K562 (cell line): ENCODE data around the gene TBC1D7. TPM values are rescaled to one million over a fixed set of nuclear protein-coding genes. Genes with fewer than 3 reads are reported as not detected.

ENCODE experiments used
- ARID1B ChIP-seq: fragments of 450-650 bp; IDR thresholded peaks from 2 replicates; pipeline ENCODE4 v1.6.1; 2016; ENCODE audit warnings: antibody characterized with exemption, mild to moderate bottlenecking, inconsistent platforms
- CBFB ChIP-seq: sonication (generic); formaldehyde crosslinking; IDR thresholded peaks from 2 replicates; pipeline ENCODE4 v1.4.0; 2020; ENCODE audit warnings: mild to moderate bottlenecking, missing genetic modification reagents
- KLF13 ChIP-seq: fragments of 450-650 bp; IDR thresholded peaks from 2 replicates; pipeline ENCODE4 v1.6.1; 2016; ENCODE audit warnings: missing genetic modification characterization, low read depth, mild to moderate bottlenecking, missing compliant biosample characterization, moderate library complexity, borderline replicate concordance
- SMARCA4 ChIP-seq: fragments of 450-650 bp; IDR thresholded peaks from 2 replicates; pipeline ENCODE4 v1.6.1; 2016
- polyA plus RNA-seq, 8 experiments: library from polyadenylated mRNA; depleted of rRNA in 4 of 8; stranded (reverse) in 5 of 8; unstranded in 3 of 8; fragments of >200 nt; fragmentation: Nextera tagmentation in 2 of 8; fragmentation: Illumina TruSeq in 1 of 8; extraction: Ambion mirVana in 2 of 8; extraction: Trizol in 1 of 8; gene quantifications; 2 replicates each; pipeline versions ENCODE4 v1.2.1 to v1.2.3, GENCODE V29; 2011 to 2014; ENCODE audit warnings: inconsistent platforms in 1 of 8, missing spikeins in 1 of 8
- total RNA-seq, 7 experiments: library from RNA; depleted of rRNA in 6 of 7; stranded (reverse); fragments of >200 nt in 6 of 7; fragmentation: Illumina TruSeq in 2 of 7; extraction: Trizol in 2 of 7; gene quantifications; 2 replicates each; pipeline versions ENCODE4 v1.2.1 to v1.2.3, GENCODE V29; 2011 to 2021; ENCODE audit warnings: low replicate concordance in 1 of 7
- TF ChIP-seq, protein P1 (sequence below): fragments of 450-650 bp; formaldehyde crosslinking; conservative IDR thresholded peaks from 2 replicates; pipeline ENCODE4 v1.4.0; 2022; ENCODE audit warnings: mild to moderate bottlenecking, missing genetic modification characterization
- TF ChIP-seq, protein P2 (sequence below): fragments of 450-650 bp; formaldehyde crosslinking; IDR thresholded peaks from 2 replicates; pipeline ENCODE4 v1.4.0; 2022; ENCODE audit warnings: missing genetic modification characterization
- TF ChIP-seq, protein P3 (sequence below): fragments of 450-650 bp; IDR thresholded peaks from 2 replicates; pipeline ENCODE4 v1.6.1; 2017; ENCODE audit warnings: antibody characterized with exemption, mild to moderate bottlenecking

TBC1D7 gene
- total and polyA plus RNA-seq, 9 of the 15 experiments (the other 6 are each of a cell fraction or from before 2014, with no cell fraction given), result 49.4 to 107 (median 61.1) TPM

DNA sequence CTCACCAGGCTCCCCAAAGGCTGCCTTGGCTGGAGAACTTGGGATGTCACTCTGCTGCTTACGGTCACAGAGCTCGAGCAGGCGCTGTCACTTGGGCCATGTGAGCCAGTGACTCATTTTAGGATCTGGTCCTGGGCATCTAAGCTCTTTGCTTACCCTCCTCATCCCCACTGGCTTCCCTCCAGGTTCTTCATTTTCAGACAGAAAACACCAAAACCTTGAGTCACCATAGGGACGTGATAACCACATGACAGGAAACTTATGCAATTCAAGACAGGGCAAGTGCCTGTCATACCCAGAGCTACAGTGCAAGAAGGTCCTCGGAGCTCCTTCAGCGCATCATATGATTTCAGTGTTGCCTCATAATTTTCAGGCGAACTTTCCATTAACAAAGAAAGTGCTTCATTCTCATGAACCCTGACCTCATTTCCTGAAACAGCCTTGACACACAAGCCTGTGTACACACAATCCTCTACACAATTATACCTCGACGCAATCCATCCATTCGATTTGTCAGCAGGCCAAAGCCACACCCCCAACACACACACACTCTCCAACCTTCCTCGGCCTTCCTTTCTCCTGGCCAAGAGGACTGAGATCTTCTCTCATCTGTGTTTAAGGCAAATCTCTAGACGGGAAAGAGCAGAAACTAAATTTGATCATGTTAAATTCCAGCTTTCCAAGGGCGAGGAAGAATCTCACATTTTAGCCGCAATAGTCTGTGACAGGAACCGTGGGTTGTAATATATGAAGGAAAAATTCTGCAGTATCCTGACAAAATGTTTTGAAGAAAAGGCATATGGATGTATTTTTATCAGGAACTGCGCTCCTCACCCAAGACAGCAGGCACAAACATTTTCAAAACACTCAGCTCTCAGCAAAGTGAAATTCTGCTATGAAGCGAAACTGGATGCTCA, 25.3 kb downstream of the TBC1D7 start (continued):
- TF ChIP-seq ARID1B (peak; percentile 76), SMARCA4 (peak; percentile 81), CBFB (no peak), KLF13 (tag) (no peak)
- TF ChIP-seq, protein P1, sequence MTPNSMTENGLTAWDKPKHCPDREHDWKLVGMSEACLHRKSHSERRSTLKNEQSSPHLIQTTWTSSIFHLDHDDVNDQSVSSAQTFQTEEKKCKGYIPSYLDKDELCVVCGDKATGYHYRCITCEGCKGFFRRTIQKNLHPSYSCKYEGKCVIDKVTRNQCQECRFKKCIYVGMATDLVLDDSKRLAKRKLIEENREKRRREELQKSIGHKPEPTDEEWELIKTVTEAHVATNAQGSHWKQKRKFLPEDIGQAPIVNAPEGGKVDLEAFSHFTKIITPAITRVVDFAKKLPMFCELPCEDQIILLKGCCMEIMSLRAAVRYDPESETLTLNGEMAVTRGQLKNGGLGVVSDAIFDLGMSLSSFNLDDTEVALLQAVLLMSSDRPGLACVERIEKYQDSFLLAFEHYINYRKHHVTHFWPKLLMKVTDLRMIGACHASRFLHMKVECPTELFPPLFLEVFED, result 0 out of 2 replicates have a peak, but pooled peaks have one; percentile 25
- TF ChIP-seq, protein P2, sequence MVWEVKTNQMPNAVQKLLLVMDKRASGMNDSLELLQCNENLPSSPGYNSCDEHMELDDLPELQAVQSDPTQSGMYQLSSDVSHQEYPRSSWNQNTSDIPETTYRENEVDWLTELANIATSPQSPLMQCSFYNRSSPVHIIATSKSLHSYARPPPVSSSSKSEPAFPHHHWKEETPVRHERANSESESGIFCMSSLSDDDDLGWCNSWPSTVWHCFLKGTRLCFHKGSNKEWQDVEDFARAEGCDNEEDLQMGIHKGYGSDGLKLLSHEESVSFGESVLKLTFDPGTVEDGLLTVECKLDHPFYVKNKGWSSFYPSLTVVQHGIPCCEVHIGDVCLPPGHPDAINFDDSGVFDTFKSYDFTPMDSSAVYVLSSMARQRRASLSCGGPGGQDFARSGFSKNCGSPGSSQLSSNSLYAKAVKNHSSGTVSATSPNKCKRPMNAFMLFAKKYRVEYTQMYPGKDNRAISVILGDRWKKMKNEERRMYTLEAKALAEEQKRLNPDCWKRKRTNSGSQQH, result peak; percentile 21; the same call in 1 of the 2 replicates
- TF ChIP-seq, protein P3, sequence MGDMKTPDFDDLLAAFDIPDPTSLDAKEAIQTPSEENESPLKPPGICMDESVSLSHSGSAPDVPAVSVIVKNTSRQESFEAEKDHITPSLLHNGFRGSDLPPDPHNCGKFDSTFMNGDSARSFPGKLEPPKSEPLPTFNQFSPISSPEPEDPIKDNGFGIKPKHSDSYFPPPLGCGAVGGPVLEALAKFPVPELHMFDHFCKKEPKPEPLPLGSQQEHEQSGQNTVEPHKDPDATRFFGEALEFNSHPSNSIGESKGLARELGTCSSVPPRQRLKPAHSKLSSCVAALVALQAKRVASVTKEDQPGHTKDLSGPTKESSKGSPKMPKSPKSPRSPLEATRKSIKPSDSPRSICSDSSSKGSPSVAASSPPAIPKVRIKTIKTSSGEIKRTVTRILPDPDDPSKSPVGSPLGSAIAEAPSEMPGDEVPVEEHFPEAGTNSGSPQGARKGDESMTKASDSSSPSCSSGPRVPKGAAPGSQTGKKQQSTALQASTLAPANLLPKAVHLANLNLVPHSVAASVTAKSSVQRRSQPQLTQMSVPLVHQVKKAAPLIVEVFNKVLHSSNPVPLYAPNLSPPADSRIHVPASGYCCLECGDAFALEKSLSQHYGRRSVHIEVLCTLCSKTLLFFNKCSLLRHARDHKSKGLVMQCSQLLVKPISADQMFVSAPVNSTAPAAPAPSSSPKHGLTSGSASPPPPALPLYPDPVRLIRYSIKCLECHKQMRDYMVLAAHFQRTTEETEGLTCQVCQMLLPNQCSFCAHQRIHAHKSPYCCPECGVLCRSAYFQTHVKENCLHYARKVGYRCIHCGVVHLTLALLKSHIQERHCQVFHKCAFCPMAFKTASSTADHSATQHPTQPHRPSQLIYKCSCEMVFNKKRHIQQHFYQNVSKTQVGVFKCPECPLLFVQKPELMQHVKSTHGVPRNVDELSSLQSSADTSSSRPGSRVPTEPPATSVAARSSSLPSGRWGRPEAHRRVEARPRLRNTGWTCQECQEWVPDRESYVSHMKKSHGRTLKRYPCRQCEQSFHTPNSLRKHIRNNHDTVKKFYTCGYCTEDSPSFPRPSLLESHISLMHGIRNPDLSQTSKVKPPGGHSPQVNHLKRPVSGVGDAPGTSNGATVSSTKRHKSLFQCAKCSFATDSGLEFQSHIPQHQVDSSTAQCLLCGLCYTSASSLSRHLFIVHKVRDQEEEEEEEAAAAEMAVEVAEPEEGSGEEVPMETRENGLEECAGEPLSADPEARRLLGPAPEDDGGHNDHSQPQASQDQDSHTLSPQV, result peak; percentile 73; the same call in 1 of the 2 replicates
